MM.1S (cell line): ENCODE measurements around the gene CD80.

ENCODE experiments used
- DNase-seq: peaks from one replicate; pipeline ENCODE4 v3.0.0-alpha.2; 2015
- H2AFZ ChIP-seq: fragments of 300-600 bp; sonication (generic); 2 replicates; pipeline ENCODE4 v1.6.0; 2016; ENCODE audit warnings: antibody characterized with exemption, low read length
- H3F3A ChIP-seq: fragments of 300-600 bp; sonication (generic); 2 replicates; pipeline ENCODE4 v1.6.1; 2016; ENCODE audit warnings: mild to moderate bottlenecking, antibody characterized with exemption, low read length, moderate library complexity, mixed read lengths; ENCODE audit not compliant: insufficient read depth
- H3K27ac ChIP-seq: fragments of 300-600 bp; sonication (generic); 2 replicates; pipeline ENCODE4 v1.5.1; 2016; ENCODE audit warnings: mild to moderate bottlenecking, low read length
- H3K27me3 ChIP-seq: fragments of 300-600 bp; sonication (generic); replicated peaks from 2 replicates; pipeline ENCODE4 v1.6.0; 2016; ENCODE audit warnings: low read length; ENCODE audit not compliant: insufficient read depth
- H3K36me3 ChIP-seq: fragments of 300-600 bp; sonication (generic); replicated peaks from 2 replicates; pipeline ENCODE4 v1.6.1; 2016; ENCODE audit warnings: mild to moderate bottlenecking, low read length, mixed read lengths; ENCODE audit not compliant: insufficient read depth
- H3K4me1 ChIP-seq: fragments of 300-600 bp; sonication (generic); 2 replicates; pipeline ENCODE4 v1.6.1; 2016; ENCODE audit warnings: low read length, mixed read lengths
- H3K4me2 ChIP-seq: fragments of 300-600 bp; sonication (generic); 2 replicates; pipeline ENCODE4 v1.6.0; 2016; ENCODE audit warnings: low read depth, low read length
- H3K4me3 ChIP-seq: fragments of 300-600 bp; sonication (generic); 2 replicates; pipeline ENCODE4 v1.5.1; 2016; ENCODE audit warnings: low read length, mixed read lengths
- H3K79me2 ChIP-seq: fragments of 300-600 bp; sonication (generic); 2 replicates; pipeline ENCODE4 v1.6.1; 2016; ENCODE audit warnings: mixed run types, low read length, mixed read lengths
- H3K9ac ChIP-seq: fragments of 300-600 bp; sonication (generic); 2 replicates; pipeline ENCODE4 v1.6.1; 2016; ENCODE audit warnings: low read length, mixed read lengths
- H3K9me2 ChIP-seq: fragments of 300-600 bp; sonication (generic); replicated peaks from 2 replicates; pipeline ENCODE4 v1.6.1; 2016; ENCODE audit warnings: mild to moderate bottlenecking, low read length, mixed read lengths; ENCODE audit not compliant: insufficient read depth
- H3K9me3 ChIP-seq: fragments of 300-600 bp; sonication (generic); replicated peaks from 2 replicates; pipeline ENCODE4 v1.6.1; 2016; ENCODE audit warnings: mild to moderate bottlenecking, low read length, mixed read lengths; ENCODE audit not compliant: insufficient read depth
- H4K20me1 ChIP-seq: fragments of 300-600 bp; sonication (generic); 2 replicates; pipeline ENCODE4 v1.6.1; 2016; ENCODE audit warnings: mild to moderate bottlenecking, low read length, moderate library complexity, mixed read lengths; ENCODE audit not compliant: insufficient read depth
- EZH2 ChIP-seq: fragments of 300-600 bp; sonication (generic); optimal IDR thresholded peaks from 2 replicates; pipeline ENCODE3; 2017; ENCODE audit warnings: low read depth, mild to moderate bottlenecking, antibody characterized with exemption, low read length, mixed read lengths
- EZH2phosphoT487 ChIP-seq: fragments of 300-600 bp; sonication (generic); IDR thresholded peaks from 2 replicates; pipeline ENCODE4 v1.6.1; 2018; ENCODE audit warnings: antibody characterized with exemption, low read length
- TF ChIP-seq, protein P1 (sequence below): fragments of 300-600 bp; sonication (generic); IDR thresholded peaks from 2 replicates; pipeline ENCODE4 v1.5.1; 2016; ENCODE audit warnings: antibody characterized with exemption, low read length, mixed read lengths

CD80 gene

DNA sequence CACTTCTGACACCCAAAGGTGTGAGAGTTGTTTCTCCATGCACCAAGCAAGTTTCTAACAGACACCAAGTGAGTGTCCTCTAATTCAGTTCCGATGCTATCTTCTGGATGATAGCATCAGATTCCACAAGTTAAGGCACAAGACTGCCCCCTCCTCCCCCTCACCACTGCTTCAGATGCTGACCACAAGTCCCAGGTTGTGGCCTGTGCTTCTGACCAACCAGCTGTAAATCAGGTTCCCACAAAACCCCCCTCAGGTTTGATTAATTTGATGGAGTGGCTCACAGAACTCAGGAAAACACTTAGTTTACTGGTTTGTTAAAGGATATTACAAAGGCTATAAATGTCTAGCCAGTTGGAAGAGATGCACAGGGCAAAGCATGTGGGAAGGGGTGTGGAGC, 31.3 kb upstream of the CD80 start:
- H3K9me3 ChIP-seq, result no peaks in the 10 kb centered on the region
- no peak for DNase-seq
- no peaks in the 10 kb centered on the region for H3F3A ChIP-seq
- H3K9ac ChIP-seq, result no peak overlapping the region
- no peak overlapping the region for H2AFZ ChIP-seq
- H3K27me3 ChIP-seq, result no peaks in the 10 kb centered on the region
- no peaks in the 10 kb centered on the region for H3K36me3 ChIP-seq
- H3K4me3 ChIP-seq, result no peak overlapping the region
- H3K79me2 ChIP-seq, result no peaks in the 10 kb centered on the region
- H3K27ac ChIP-seq, result no peak overlapping the region
- no peaks in the 10 kb centered on the region for H4K20me1 ChIP-seq
- H3K9me2 ChIP-seq, result no peaks in the 10 kb centered on the region
- H3K4me1 ChIP-seq, result peaks cover 11% of the 10 kb centered on the region; the same call in 1 of the 2 replicates
- H3K4me2 ChIP-seq, result no peak overlapping the region
- no peak for TF ChIP-seq EZH2
- TF ChIP-seq, protein P1, sequence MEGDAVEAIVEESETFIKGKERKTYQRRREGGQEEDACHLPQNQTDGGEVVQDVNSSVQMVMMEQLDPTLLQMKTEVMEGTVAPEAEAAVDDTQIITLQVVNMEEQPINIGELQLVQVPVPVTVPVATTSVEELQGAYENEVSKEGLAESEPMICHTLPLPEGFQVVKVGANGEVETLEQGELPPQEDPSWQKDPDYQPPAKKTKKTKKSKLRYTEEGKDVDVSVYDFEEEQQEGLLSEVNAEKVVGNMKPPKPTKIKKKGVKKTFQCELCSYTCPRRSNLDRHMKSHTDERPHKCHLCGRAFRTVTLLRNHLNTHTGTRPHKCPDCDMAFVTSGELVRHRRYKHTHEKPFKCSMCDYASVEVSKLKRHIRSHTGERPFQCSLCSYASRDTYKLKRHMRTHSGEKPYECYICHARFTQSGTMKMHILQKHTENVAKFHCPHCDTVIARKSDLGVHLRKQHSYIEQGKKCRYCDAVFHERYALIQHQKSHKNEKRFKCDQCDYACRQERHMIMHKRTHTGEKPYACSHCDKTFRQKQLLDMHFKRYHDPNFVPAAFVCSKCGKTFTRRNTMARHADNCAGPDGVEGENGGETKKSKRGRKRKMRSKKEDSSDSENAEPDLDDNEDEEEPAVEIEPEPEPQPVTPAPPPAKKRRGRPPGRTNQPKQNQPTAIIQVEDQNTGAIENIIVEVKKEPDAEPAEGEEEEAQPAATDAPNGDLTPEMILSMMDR, result no peak

DNA sequence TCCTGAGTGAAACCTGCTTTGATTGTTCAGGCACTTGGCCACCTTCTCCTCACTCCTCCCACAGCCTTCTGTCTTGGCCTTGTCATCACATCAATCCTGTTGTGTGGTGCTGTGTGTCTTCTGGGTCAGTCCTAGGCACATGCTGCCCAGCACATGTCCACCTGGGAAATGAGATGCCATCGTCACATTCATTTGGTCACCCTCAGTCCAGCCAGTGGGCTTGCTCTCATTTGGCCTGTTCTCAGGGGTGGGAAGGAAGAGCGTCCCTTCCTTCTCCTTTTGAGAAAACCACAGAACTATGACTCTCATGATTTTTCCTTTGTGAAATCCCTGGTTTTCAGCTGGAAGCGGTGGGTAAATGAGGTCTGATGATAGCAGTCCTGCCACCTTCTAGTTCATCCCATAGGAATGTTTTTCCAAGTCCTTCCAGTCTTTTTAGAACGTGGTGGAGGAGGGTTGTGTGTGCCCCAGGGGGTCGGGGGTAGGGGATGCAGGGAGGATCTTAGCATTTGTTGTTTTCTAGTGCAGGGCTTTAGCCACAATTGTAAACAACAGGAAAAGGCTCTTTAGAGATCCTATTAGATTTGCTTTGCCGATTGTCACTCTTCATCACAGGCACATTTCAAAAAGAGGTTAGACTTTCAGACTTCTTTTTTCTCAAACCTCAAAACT, 29.8 kb upstream of the CD80 start:
- Histone ChIP-seq H3K4me2 (no peak overlapping the region), H3K9me3 (no peaks in the 10 kb centered on the region), H4K20me1 (no peaks in the 10 kb centered on the region), H3K79me2 (no peaks in the 10 kb centered on the region), H3F3A (no peaks in the 10 kb centered on the region), H2AFZ (no peak overlapping the region), H3K36me3 (no peaks in the 10 kb centered on the region), H3K27ac (no peak overlapping the region), H3K27me3 (no peaks in the 10 kb centered on the region), H3K4me1 (peaks cover 11% of the 10 kb centered on the region; the same call in 1 of the 2 replicates), H3K9me2 (no peaks in the 10 kb centered on the region), H3K4me3 (no peak overlapping the region), H3K9ac (no peak overlapping the region)
- TF ChIP-seq, protein P1, result no peak
- TF ChIP-seq EZH2 (no peak), EZH2phosphoT487 (no peak)
- DNase-seq, result no peak

DNA sequence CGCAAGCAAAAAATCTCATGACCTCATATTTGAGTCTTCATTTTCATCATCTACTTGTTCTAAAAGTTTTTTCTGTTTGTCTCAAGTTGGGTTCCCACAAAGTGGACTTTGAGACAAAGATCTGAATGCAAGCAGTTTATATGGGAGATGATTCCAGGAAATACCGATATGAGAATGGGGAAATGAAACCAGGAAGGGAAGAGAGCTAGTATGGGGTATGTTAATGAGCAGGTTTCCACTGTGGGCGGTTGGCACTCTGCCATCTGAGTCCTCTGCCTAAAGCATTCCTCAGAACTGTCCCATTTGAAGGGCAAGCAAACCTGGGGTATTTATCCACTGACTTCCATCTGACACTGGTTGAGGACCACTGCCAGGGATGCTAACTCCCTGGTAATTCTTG, 28.7 kb upstream of the CD80 start:
- H3K9me2 ChIP-seq, result no peaks in the 10 kb centered on the region
- no peaks in the 10 kb centered on the region for H3F3A ChIP-seq
- H2AFZ ChIP-seq, result no peak overlapping the region
- H3K4me1 ChIP-seq, result peaks cover 11% of the 10 kb centered on the region; the same call in 1 of the 2 replicates
- no peaks in the 10 kb centered on the region for H3K79me2 ChIP-seq
- H3K4me2 ChIP-seq, result no peak overlapping the region
- H3K9ac ChIP-seq, result no peak overlapping the region
- no peak for DNase-seq
- no peaks in the 10 kb centered on the region for H3K27me3 ChIP-seq
- no peaks in the 10 kb centered on the region for H3K9me3 ChIP-seq
- H3K36me3 ChIP-seq, result no peaks in the 10 kb centered on the region
- TF ChIP-seq, protein P1, result no peak
- TF ChIP-seq EZH2, result no peak
- no peak for TF ChIP-seq EZH2phosphoT487
- no peak overlapping the region for H3K4me3 ChIP-seq
- no peaks in the 10 kb centered on the region for H4K20me1 ChIP-seq
- no peak overlapping the region for H3K27ac ChIP-seq
